CD4-positive, alpha-beta memory T cell (primary cell): ENCODE data around the gene SPSB2. TPM values are rescaled to one million over a fixed set of nuclear protein-coding genes. Genes with fewer than 3 reads are reported as not detected.

Experiments
- CTCF ChIA-PET: fragments of 350-600 bp; sonication (Branson Sonifier 250); formaldehyde crosslinking; loops from one replicate; lab custom pipeline; 2021; ENCODE audit warnings: inconsistent platforms; ENCODE audit not compliant: partially characterized antibody; lab: Charles Lee
- POLR2A ChIA-PET: fragments of 350-600 bp; sonication (Branson Sonifier 250); formaldehyde crosslinking; loops from one replicate; lab custom pipeline; 2021; ENCODE audit not compliant: partially characterized antibody; lab: Charles Lee
- DNase-seq, 5 donors: peaks; one replicate each; pipeline versions ENCODE4 v3.0.0 to v3.0.0-alpha.2; 2020 to 2022; ENCODE audit warnings: mixed read lengths in 1 of 5
- H3K27ac ChIP-seq: one replicate; pipeline ENCODE4 v1.7.0; 2013; ENCODE audit warnings: low read depth, low read length
- H3K27me3 ChIP-seq: 2 replicates; pipeline ENCODE4 v1.7.0; 2013; ENCODE audit warnings: mild to moderate bottlenecking, low read length, moderate library complexity; ENCODE audit not compliant: insufficient read depth
- H3K36me3 ChIP-seq: 2 replicates; pipeline ENCODE4 v1.7.0; 2013; ENCODE audit warnings: mild to moderate bottlenecking, low read length, moderate library complexity; ENCODE audit not compliant: insufficient read depth
- H3K4me1 ChIP-seq: 2 replicates; pipeline ENCODE4 v1.7.0; 2013; ENCODE audit warnings: mild to moderate bottlenecking, low read length, moderate library complexity; ENCODE audit not compliant: insufficient read depth
- H3K4me3 ChIP-seq, 2 donors: one replicate each; pipeline ENCODE4 v1.7.0; 2013; ENCODE audit warnings: low read length in 2 of 2, mild to moderate bottlenecking in 1 of 2
- H3K9me3 ChIP-seq, 2 donors: one replicate each; pipeline ENCODE4 v1.7.0; 2013; ENCODE audit warnings: low read length in 2 of 2, control low read depth in 1 of 2; ENCODE audit not compliant: control insufficient read depth in 1 of 2
- H3K27ac Mint-ChIP-seq, 7 donors: one replicate each; pipeline ENCODE4 v1.8.0; 2020 to 2021; ENCODE audit warnings: mixed read lengths in 7 of 7, mild to moderate bottlenecking in 6 of 7, inconsistent platforms in 3 of 7, moderate library complexity in 3 of 7
- H3K27me3 Mint-ChIP-seq, 2 donors: one replicate each; pipeline ENCODE4 v1.8.0; 2020 to 2021; ENCODE audit warnings: mixed read lengths in 2 of 2
- H3K36me3 Mint-ChIP-seq, 2 donors: one replicate each; pipeline ENCODE4 v1.8.0; 2020 to 2021; ENCODE audit warnings: mixed read lengths in 2 of 2, inconsistent platforms in 1 of 2, mild to moderate bottlenecking in 1 of 2
- H3K4me1 Mint-ChIP-seq, 4 donors: one replicate each; pipeline ENCODE4 v1.8.0; 2020 to 2021; ENCODE audit warnings: mixed read lengths in 4 of 4, mild to moderate bottlenecking in 1 of 4
- H3K4me3 Mint-ChIP-seq, 8 donors: one replicate each; pipeline ENCODE4 v1.8.0; 2020 to 2021; ENCODE audit warnings: mixed read lengths in 8 of 8, mild to moderate bottlenecking in 7 of 8, moderate library complexity in 6 of 8, inconsistent platforms in 3 of 8
- H3K9me3 Mint-ChIP-seq, 8 donors: one replicate each; pipeline ENCODE4 v1.8.0; 2020 to 2021; ENCODE audit warnings: mixed read lengths in 8 of 8, mild to moderate bottlenecking in 5 of 8, inconsistent platforms in 3 of 8, moderate library complexity in 1 of 8
- intact Hi-C: fragments of 100-400 bp; cut with micrococcal nuclease; formaldehyde crosslinking; loops from one replicate; pipeline ENCODE4 v1.15.1; 2023
- polyA plus RNA-seq, 2 donors: library from polyadenylated mRNA; unstranded; fragments of 300-500 nt; fragmentation: Illumina TruSeq; gene quantifications; one replicate each; pipeline ENCODE4 v1.2.3, GENCODE V29; 2021
- total RNA-seq, 2 experiments: library from RNA; stranded (reverse); gene quantifications; one replicate each; pipeline ENCODE4 v1.2.3, GENCODE V29; 2021

SPSB2 gene
- total and polyA plus RNA-seq, 4 experiments from 2014 or later, result 16.6 to 25.5 (median 20.8) TPM

- Histone ChIP-seq H3K4me1 (peaks cover 37% of the 10 kb centered on the region), H3K4me3 (peak overlapping the region; percentile 62 to 97), H3K36me3 (peaks cover 31% of the 10 kb centered on the region), H3K9me3 (no peaks in the 10 kb centered on the region), H3K27me3 (no peaks in the 10 kb centered on the region), H3K27ac (peak overlapping the region; percentile 92)
- intact Hi-C loops, result loop anchor here (1.0 to 2.0 kb wide), 12 partner anchors 14 to 360 kb away; partner anchors contain the start of genes CHD4, EMG1, IFFO1 and ING4
- Mint-ChIP-seq H3K27me3 (no peaks in the 10 kb centered on the region), H3K27ac (peak overlapping the region; percentile 82 to 100 (median 99)), H3K36me3 (peaks cover 19 to 28% of the 10 kb centered on the region in 2 donors), H3K9me3 (peaks cover 0 to 3% (median 0%) of the 10 kb centered on the region in 8 donors), H3K4me1 (peaks cover 19 to 39% (median 29%) of the 10 kb centered on the region in 4 donors), H3K4me3 (peak overlapping the region; percentile 88 to 99 (median 95))
- DNase-seq, result peak; percentile 56 to 85 (median 64)
- ChIA-PET POLR2A (interaction anchor here (0.6 to 7.1 kb wide), 41 partner anchors 9 to 382 kb away, joined by 3 to 270 read pairs (median 5); partner anchors contain the start of genes C12orf57, C1RL, CD4 and COPS7A), CTCF (interaction anchor here (0.7 to 5.7 kb wide), 16 partner anchors 10 to 513 kb away, joined by 3 to 102 read pairs (median 4); partner anchors contain the start of genes CD4, MLF2, P3H3 and PTMS)
Observed at GRCh38 chr12:6852651-6853354, 20.3 kb downstream of the SPSB2 start.

GRCh38 chr12:6851921-6852650 lies 21.0 kb downstream of the SPSB2 start, which contains the start of gene USP5:
USP5 (plus strand) TSS chr12:6852150; CDS start chr12:6852180, 30 bp downstream.
- Histone ChIP-seq H3K9me3 (no peaks in the 10 kb centered on the region), H3K36me3 (peaks cover 24% of the 10 kb centered on the region), H3K27ac (peak within 1 kb of the TSS; percentile 92), H3K4me1 (peaks cover 37% of the 10 kb centered on the region), H3K27me3 (no peaks in the 10 kb centered on the region), H3K4me3 (peak within 1 kb of the TSS; percentile 62 to 97)
- peak within 1 kb of the TSS; percentile 88 to 99 (median 95) for H3K4me3 Mint-ChIP-seq
- H3K27ac Mint-ChIP-seq, result peak within 1 kb of the TSS; percentile 82 to 100 (median 99)
- POLR2A ChIA-PET, result interaction anchor here (0.6 to 7.1 kb wide), 52 partner anchors 9 to 788 kb away, joined by 3 to 270 read pairs (median 5); partner anchors contain the start of genes C12orf57, C1RL, CD4 and COPS7A
- CTCF ChIA-PET, result interaction anchor here (0.6 to 5.7 kb wide), 20 partner anchors 10 to 513 kb away, joined by 3 to 102 read pairs (median 4); partner anchors contain the start of genes MLF2, P3H3, PTMS and SPSB2
- DNase-seq, result peak; percentile 99 to 100 (median 99)
- H3K27me3 Mint-ChIP-seq, result no peaks in the 10 kb centered on the region
- H3K4me1 Mint-ChIP-seq, result peaks cover 18 to 36% (median 27%) of the 10 kb centered on the region in 4 donors
- H3K36me3 Mint-ChIP-seq, result peaks cover 12 to 21% of the 10 kb centered on the region in 2 donors
- H3K9me3 Mint-ChIP-seq, result peaks cover 0 to 3% (median 0%) of the 10 kb centered on the region in 8 donors
- intact Hi-C loops, result loop anchor here (1.0 to 2.0 kb wide), 15 partner anchors 15 to 359 kb away; partner anchors contain the start of genes CHD4, COPS7A, EMG1 and IFFO1

DNA sequence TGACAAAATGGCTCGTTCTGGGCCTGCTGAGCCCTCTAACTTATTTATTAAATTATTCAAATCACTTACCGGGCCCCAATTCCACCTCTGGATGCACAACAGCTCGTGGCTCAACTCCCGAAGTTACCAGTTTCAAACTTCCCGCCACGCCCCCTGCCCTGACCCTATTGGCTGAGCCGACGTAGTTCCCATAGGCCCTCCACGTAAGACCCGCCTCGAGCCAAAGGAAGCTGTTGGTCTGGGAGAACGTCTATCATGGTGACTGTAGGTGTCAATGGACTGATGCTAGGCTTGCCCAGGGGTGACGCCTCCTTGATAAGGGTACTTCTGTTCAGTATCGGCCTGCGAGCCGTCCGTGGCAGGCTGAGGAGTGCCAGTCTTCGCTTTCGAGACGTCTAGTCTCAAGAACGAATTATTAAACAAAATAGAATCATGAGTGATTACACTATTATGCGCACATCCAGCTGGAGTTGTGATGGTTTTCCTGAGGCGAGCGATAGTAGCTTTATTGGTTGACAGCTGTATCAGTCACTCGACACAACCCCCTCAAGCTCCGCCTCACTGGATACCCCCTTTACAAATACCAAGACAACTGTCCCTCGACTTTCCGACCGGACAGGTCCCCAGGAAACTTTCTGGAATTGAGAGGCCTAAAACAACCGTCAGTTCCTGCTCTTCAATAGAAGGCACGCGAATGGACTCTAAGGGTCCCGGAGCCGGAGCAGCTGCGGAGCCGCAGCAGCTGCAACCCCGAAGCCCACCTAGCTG lies 21.8 kb downstream of the SPSB2 start, which contains the start of gene CDCA3:
Gene CDCA3, minus strand, starts transcription at position 134 of the 768 bp plus-strand sequence. CDS start 334 bp downstream, outside the sequence.
- POLR2A ChIA-PET, result interaction anchor here (0.7 to 7.1 kb wide), 42 partner anchors 8 to 789 kb away, joined by 3 to 270 read pairs (median 6); partner anchors contain the start of genes C12orf57, CD4, COPS7A and ENO2
- CTCF ChIA-PET, result interaction anchor here (0.6 to 5.7 kb wide), 20 partner anchors 9 to 512 kb away, joined by 3 to 102 read pairs (median 4); partner anchors contain the start of genes MLF2, P3H3, PTMS and SPSB2
- Histone ChIP-seq H3K27me3 (no peaks in the 10 kb centered on the region), H3K27ac (peak within 1 kb of the TSS; percentile 92), H3K9me3 (no peaks in the 10 kb centered on the region), H3K36me3 (peaks cover 16% of the 10 kb centered on the region), H3K4me3 (peak within 1 kb of the TSS; percentile 62 to 97), H3K4me1 (peaks cover 37% of the 10 kb centered on the region)
- H3K27ac Mint-ChIP-seq, result peak within 1 kb of the TSS; percentile 82 to 100 (median 99)
- H3K4me3 Mint-ChIP-seq, result peak within 1 kb of the TSS; percentile 88 to 99 (median 95)
- peak; percentile 90 to 98 (median 92) for DNase-seq
- peaks cover 8 to 16% of the 10 kb centered on the region in 2 donors for H3K36me3 Mint-ChIP-seq
- peaks cover 18 to 36% (median 27%) of the 10 kb centered on the region in 4 donors for H3K4me1 Mint-ChIP-seq
- intact Hi-C loops, result loop anchor here (1.0 to 2.0 kb wide), 3 partner anchors 17 to 127 kb away; partner anchors contain the start of genes COPS7A and MLF2
- H3K27me3 Mint-ChIP-seq, result no peaks in the 10 kb centered on the region
- H3K9me3 Mint-ChIP-seq, result peaks cover 0 to 3% (median 0%) of the 10 kb centered on the region in 8 donors

GRCh38 chr12:6850796-6851152 lies 22.3 kb downstream of the SPSB2 start:
- CTCF ChIA-PET, result interaction anchor here (0.8 to 5.7 kb wide), 12 partner anchors 12 to 263 kb away, joined by 3 to 102 read pairs (median 5); partner anchors contain the start of genes MLF2, PTMS, SPSB2 and TPI1
- peak overlapping the region in 6 of 8 donors; percentile 88 to 99 (median 95) for H3K4me3 Mint-ChIP-seq
- POLR2A ChIA-PET, result interaction anchor here (0.7 to 7.1 kb wide), 24 partner anchors 9 to 790 kb away, joined by 3 to 270 read pairs (median 9); partner anchors contain the start of genes C12orf57, COPS7A, ENO2 and LPAR5

DNA sequence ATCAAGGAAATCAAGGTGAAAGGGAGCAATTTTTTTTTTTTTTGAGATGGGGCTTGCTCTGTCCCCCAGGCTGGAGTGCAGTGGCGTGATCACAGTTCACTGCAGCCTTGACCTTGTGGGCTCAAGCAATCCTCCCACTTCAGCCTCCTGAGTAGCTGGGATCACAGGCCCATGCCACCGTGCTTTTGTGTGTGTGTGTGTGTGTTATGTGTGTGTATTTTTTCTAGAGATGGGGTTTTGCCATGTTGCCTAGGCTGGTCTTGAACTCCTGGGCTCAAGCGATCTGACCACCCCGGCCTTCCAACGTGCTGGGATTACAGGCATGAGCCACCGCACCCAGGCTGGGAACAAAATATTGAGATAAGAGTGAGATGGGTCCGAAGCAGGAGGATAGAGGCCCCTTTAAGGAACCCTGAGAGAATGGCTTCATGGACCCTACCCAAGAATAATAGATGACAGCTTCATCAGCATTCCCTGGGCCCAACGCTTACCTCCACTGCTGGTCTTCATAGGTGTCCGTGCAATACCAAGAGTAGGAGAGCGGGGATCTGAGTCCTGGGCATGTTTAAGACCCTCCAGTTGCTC lies 23.0 kb downstream of the SPSB2 start:
- peak overlapping the region in 2 of 8 donors; percentile 25 to 30 for H3K4me3 Mint-ChIP-seq
- Histone ChIP-seq H3K9me3 (no peaks in the 10 kb centered on the region), H3K36me3 (peaks cover 3% of the 10 kb centered on the region), H3K27me3 (no peaks in the 10 kb centered on the region), H3K4me1 (peaks cover 35% of the 10 kb centered on the region), H3K4me3 (no peak overlapping the region), H3K27ac (no peak overlapping the region)
- POLR2A ChIA-PET, result interaction anchor here (1.3 to 5.2 kb wide), 2 partner anchors 10 to 97 kb away, joined by 3 to 47 read pairs; partner anchors contain the start of gene MLF2
- DNase-seq, result peak in 1 of 5 donors; percentile 13
- peaks cover 0 to 3% (median 0%) of the 10 kb centered on the region in 8 donors for H3K9me3 Mint-ChIP-seq
- H3K36me3 Mint-ChIP-seq, result peaks cover 4 to 10% of the 10 kb centered on the region in 2 donors
- CTCF ChIA-PET, result interaction anchor here (1.1 to 5.7 kb wide), 5 partner anchors 15 to 263 kb away, joined by 3 to 102 read pairs (median 16); partner anchors contain the start of genes PTMS, SPSB2 and TPI1
- no peaks in the 10 kb centered on the region for H3K27me3 Mint-ChIP-seq
- intact Hi-C loops, result loop anchor here (2.0 kb wide), 1 partner anchor 15 kb away; no protein-coding TSS in a partner anchor
- peak overlapping the region in 3 of 7 donors; percentile 10 to 74 (median 56) for H3K27ac Mint-ChIP-seq
- H3K4me1 Mint-ChIP-seq, result peaks cover 18 to 36% (median 26%) of the 10 kb centered on the region in 4 donors

More at GRCh38 chr12:6850796-6851152, 22.3 kb downstream of the SPSB2 start:
- Mint-ChIP-seq H3K36me3 (peaks cover 5 to 12% of the 10 kb centered on the region in 2 donors), H3K4me1 (peaks cover 18 to 36% (median 27%) of the 10 kb centered on the region in 4 donors), H3K9me3 (peaks cover 0 to 3% (median 0%) of the 10 kb centered on the region in 8 donors), H3K27me3 (no peaks in the 10 kb centered on the region), H3K27ac (peak overlapping the region in 6 of 7 donors; percentile 82 to 100 (median 99))
- H3K4me1 ChIP-seq, result peaks cover 37% of the 10 kb centered on the region
- H3K4me3 ChIP-seq, result peak overlapping the region in 1 of 2 donors; percentile 62
- H3K27ac ChIP-seq, result peak overlapping the region; percentile 92
- no peaks in the 10 kb centered on the region for H3K9me3 ChIP-seq
- peaks cover 10% of the 10 kb centered on the region for H3K36me3 ChIP-seq
- no peaks in the 10 kb centered on the region for H3K27me3 ChIP-seq
- DNase-seq, result peak in 1 of 5 donors; percentile 43
- intact Hi-C loops, result loop anchor here (1.0 to 2.0 kb wide), 3 partner anchors 16 to 126 kb away; partner anchors contain the start of genes COPS7A and MLF2
